NCI-H2196 (cell line): ENCODE data around the gene TSPAN13.
"Not testable (repeated sequence)": the region's sequence is repeated elsewhere in the genome, so short reads cannot be mapped to it uniquely, and the experiment has no call there.

Source experiments
- DNase-seq: peaks from one replicate; lab custom pipeline; 2025; ENCODE audit not compliant: unreplicated experiment; lab: John Stamatoyannopoulos, UW

Gene TSPAN13

DNA sequence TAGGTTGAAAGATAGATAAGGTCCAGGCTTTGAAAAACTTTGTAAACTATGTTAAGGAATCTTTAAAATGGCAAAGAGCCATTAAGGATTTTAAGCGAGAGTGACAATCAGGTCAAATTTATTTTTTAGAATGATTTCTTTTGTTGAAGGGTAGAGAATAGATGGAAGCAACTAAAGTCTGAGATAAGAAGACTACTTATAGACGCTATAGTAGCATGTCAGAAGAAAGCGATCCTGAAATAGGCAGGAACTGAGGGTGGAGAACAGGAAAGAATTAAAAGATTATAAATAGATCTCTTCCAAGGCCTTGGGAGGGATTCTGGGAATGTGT lies 13.0 kb upstream of the TSPAN13 start:
- DNase-seq, result no peak

DNA sequence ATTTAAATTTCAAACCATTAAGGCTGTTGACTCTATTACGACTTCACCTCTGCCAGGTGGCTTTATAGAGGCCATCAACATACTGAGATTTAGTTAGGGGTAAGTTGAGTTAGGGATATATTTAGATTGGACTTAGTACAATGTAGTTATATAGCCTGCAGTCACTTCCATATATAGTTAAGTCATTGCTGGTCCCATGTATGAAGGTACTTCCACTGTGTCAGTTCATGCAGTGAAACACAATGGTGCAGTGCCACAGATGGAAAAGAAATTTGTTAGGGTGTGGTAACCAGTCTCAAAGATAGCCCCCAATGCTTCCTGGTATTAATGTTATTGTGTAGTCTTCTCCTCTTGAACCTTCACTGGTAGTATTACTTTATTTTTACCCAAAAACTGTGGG lies 12.6 kb upstream of the TSPAN13 start:
- no peak for DNase-seq

GRCh38 chr7:16741676-16742075 lies 11.9 kb upstream of the TSPAN13 start:
- no peak for DNase-seq

DNA sequence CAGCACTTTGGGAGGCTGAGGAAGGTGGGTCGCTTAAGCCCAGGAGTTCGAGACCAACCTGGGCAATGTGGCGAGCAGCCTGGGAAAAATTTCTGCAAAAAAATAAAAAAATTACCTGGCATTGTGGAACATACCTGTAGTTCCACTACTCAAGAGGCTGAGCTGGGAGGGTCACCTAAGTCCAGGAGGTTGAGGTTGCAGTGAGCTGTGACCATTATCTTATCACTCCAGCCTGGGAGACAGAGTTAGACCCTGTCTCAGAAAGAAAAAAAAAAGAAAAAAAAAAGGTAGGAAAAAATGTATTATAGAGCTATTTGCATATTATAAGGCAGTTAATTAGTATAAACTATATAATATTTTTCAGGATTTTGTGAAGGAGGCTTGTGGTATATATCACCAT lies 11.0 kb upstream of the TSPAN13 start:
- no peak for DNase-seq

- no peak for DNase-seq
These were observed 10.3 kb upstream of the TSPAN13 start for GRCh38 chr7:16743236-16743635.

- DNase-seq, result no peak
These were observed 8.9 kb upstream of the TSPAN13 start for GRCh38 chr7:16744518-16745250.

DNA sequence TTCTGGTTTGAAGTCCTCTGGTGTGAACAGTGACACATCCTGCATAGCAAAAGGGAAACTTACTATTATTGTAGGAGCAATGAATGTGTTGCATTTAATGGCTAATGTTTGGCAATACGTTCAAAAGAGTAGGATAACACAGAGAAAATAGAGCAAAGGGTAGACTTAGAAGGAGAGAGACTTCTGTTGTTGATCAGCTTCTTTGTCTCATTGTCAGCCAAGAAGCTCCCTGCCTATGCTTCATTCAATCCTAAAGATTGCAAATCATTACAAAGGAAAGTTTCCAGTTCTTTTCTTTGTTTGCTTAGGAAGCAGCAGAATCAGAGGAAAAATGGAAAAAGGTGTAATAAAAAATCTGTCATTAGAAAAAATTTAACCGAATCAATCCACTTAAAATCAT lies 7.9 kb upstream of the TSPAN13 start:
- no peak for DNase-seq

DNA sequence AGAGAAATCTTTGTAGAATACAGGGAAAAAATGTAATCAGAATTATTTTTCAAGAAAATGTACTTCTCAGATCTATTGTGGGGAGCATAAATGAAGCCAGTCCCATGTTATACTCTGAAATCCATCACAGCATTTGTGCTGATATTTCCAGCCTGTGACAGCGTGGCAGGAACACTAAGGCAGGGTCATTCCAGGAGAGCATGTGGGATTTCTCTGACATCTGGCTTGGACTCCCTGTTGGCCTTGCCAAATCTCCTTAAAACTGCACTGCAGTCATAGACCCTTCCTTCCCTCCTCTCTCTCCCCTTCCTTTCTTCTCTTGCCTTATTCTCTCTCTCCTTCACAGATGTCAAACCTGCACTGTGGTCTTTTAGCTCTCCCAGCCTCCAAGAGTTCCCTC lies 6.5 kb upstream of the TSPAN13 start:
- DNase-seq, result no peak

DNA sequence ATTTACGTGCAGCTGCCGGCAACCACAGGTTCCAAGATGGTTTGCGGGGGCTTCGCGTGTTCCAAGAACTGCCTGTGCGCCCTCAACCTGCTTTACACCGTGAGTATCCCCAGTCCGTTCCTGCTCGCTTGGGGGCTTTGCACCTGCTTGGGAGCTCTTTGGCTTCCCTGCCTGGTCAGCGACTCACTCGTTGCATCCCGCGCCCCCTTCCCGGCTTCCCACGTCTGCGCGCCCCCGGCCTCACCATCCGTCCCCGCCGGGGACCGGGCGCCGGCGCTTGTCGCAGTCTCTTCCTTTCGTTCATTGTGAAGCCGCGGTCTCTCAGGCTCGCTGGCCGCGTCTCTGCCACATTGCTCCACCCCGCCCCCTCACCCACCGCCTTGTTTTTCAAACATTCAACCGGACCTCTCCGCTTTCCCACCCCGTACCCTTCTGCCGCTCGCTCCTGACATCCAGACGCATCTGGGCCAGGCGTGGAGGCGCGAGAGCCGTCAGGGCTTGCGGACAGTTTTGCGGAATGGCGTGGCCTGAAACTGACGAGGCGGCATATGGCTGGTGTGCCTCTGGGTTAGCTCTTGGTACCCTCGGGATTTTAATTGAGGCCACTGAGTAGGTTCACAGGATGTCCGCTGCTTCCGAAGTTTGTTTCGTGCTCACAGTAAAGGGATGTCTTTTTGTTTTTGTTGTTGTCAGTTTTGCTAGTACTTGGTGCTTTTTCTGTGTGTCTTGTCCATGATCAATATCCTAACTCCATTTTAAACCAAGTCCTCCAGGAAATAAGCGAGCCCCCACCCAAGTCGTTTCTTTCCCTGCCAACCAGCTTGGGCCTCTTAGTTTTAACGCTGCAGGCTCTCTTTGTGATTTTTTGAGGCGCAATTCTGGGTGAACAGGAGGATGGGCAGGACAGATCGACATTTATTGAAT lies 639 bp downstream of the TSPAN13 start:
- DNase-seq, result peak; percentile 15

- DNase-seq, result no peak
These were observed 1.3 kb downstream of the TSPAN13 start for GRCh38 chr7:16754856-16755317.

- no peak for DNase-seq
These were observed 1.8 kb downstream of the TSPAN13 start for GRCh38 chr7:16755397-16755796.

- no peak for DNase-seq
These were observed 4.5 kb downstream of the TSPAN13 start for GRCh38 chr7:16758036-16758435.

- DNase-seq, result no peak
These were observed 5.4 kb downstream of the TSPAN13 start for GRCh38 chr7:16758631-16759611.

DNA sequence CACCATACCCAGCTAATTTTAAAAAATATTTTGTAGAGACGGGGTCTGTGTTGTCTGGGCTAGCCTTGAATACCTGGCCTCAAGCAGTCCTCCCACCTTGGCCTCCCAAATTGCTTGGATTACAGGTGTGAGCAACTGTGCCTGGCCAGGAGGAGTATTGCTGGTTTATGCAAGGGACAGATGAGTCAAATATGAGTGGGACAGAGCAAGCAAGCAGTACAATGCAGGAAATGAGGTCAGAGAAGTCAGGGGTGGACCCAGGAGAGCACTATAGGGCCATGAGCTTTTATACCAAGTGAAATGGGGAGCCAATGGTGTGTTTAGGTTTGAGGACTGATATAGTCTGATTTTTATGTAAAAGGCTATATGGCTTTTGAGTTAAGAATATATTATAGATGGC lies 6.3 kb downstream of the TSPAN13 start:
- no peak for DNase-seq

- no peak for DNase-seq
These were observed 8.6 kb downstream of the TSPAN13 start for GRCh38 chr7:16762177-16762576.

- no peak for DNase-seq
These were observed 11.4 kb downstream of the TSPAN13 start for GRCh38 chr7:16764942-16765341.

DNA sequence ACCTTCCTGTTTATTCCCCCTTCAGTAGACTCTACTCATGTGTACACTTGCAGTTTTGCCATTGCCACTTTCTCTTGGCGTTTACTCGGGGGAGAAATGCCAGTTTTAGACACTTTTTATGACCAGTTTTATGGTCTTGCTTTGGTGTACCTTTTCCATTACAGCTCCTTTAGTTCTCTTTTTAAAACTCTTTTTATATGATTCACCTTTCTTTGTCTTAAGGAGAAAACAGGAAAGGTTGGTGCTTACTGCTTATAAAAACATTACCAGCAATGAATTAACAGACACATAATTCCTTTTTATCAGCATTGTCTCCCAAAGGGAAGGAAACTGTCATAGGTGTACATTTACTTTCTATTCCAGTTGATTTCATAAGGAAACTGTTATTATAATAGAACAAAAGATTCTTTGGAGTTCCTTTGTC lies 11.9 kb downstream of the TSPAN13 start:
- no peak for DNase-seq

DNA sequence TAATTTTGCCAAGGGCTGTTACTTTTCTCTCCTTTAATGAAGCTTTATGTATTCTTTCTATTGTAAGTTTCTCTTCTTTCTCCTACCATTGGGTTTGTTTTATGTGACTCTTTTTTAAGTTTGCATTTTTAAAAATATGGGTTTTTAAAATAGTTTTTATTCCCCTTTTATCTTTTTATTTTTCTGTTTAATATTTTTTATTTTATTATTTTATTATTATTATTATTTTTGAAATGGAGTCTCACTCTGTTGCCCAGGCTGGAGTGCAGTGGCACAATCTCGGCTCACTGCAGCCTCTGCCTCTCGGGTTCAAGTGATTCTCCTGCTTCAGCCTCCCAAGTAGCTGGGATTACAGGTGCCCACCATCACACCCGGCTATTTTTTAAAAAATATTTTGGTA lies 16.4 kb downstream of the TSPAN13 start:
- DNase-seq, result not testable (repeated sequence)

- no peak for DNase-seq
These were observed 17.2 kb downstream of the TSPAN13 start for GRCh38 chr7:16770657-16771329.

- DNase-seq, result no peak
These were observed 19.8 kb downstream of the TSPAN13 start for GRCh38 chr7:16773326-16773725.

GRCh38 chr7:16773884-16774283 lies 20.3 kb downstream of the TSPAN13 start:
- DNase-seq, result no peak
